Muscle of leg (tissue), 11 donors: ENCODE data around the gene BORCS5. TPM values are rescaled to one million over a fixed set of nuclear protein-coding genes. Genes with fewer than 3 reads are reported as not detected.
"Not testable (repeated sequence)": the region's sequence is repeated elsewhere in the genome, so short reads cannot be mapped to it uniquely, and the experiment has no call there.

Experiments
- DNase-seq: peaks from one replicate; pipeline ENCODE4 v3.0.0; 2013
- H3K27ac ChIP-seq: one replicate; pipeline ENCODE4 v1.5.1; 2013; ENCODE audit warnings: mild to moderate bottlenecking, low read length, control low read depth
- H3K27me3 ChIP-seq: one replicate; pipeline ENCODE4 v1.6.1; 2013; ENCODE audit warnings: low read length; ENCODE audit not compliant: control insufficient read depth, insufficient read depth
- H3K36me3 ChIP-seq: one replicate; pipeline ENCODE4 v1.6.1; 2013; ENCODE audit warnings: low read length; ENCODE audit not compliant: control insufficient read depth, insufficient read depth
- H3K4me1 ChIP-seq: one replicate; pipeline ENCODE4 v1.6.1; 2013; ENCODE audit warnings: low read length; ENCODE audit not compliant: control insufficient read depth, insufficient read depth
- H3K4me3 ChIP-seq: one replicate; pipeline ENCODE4 v1.5.1; 2013; ENCODE audit warnings: low read length, control low read depth
- H3K9me3 ChIP-seq: replicated peaks from 2 replicates; pipeline ENCODE4 v1.6.1; 2013; ENCODE audit warnings: low read depth, low read length; ENCODE audit not compliant: control insufficient read depth
- WGBS: methylation state at CpG from one replicate; pipeline ENCODE4 v1.1.5; 2013; ENCODE audit warnings: missing lambda C conversion rate; ENCODE audit not compliant: insufficient coverage; 5-methylcytosine and 5-hydroxymethylcytosine counted together
- polyA plus RNA-seq, 8 donors: library from polyadenylated mRNA; unstranded; fragments of 120-200 nt; gene quantifications; one replicate each; pipeline versions ENCODE4 v1.2.1 to v1.2.3, GENCODE V29; 2013; ENCODE audit warnings: inconsistent platforms in 1 of 8, low replicate concordance in 1 of 8; ENCODE audit not compliant: insufficient read length in 8 of 8, insufficient read depth in 1 of 8
- total RNA-seq: library from RNA; stranded (reverse); fragments of 120-200 nt; gene quantifications from one replicate; pipeline ENCODE4 v1.2.4, GENCODE V29; 2013

Gene BORCS5
- total and polyA plus RNA-seq, 9 donors, result 6.7 to 9.2 (median 7.4) TPM

GRCh38 chr12:12351468-12352185, 5.3 kb upstream of the BORCS5 start:
- not testable (repeated sequence) for H3K9me3 ChIP-seq, H3K27ac ChIP-seq, DNase-seq, H3K4me1 ChIP-seq, H3K36me3 ChIP-seq, H3K4me3 ChIP-seq, H3K27me3 ChIP-seq
- 75% methylated on average over 2 of the region's 19 CpGs for WGBS

- no peaks in the 10 kb centered on the region for H3K36me3 ChIP-seq
- no peaks in the 10 kb centered on the region for H3K9me3 ChIP-seq
- no CpG with 5 or more reads among the region's 1 CpG for whole genome bisulfite sequencing
- H3K4me3 ChIP-seq, result no peak overlapping the region
- H3K27ac ChIP-seq, result no peak overlapping the region
- DNase-seq, result no peak
- H3K4me1 ChIP-seq, result peaks cover 12% of the 10 kb centered on the region
- H3K27me3 ChIP-seq, result no peaks in the 10 kb centered on the region
These were observed 3.6 kb upstream of the BORCS5 start for GRCh38 chr12:12353276-12353675.

GRCh38 chr12:12353807-12354206, 3.1 kb upstream of the BORCS5 start:
- H3K9me3 ChIP-seq, result no peaks in the 10 kb centered on the region
- H3K27me3 ChIP-seq, result no peaks in the 10 kb centered on the region
- H3K4me1 ChIP-seq, result peaks cover 14% of the 10 kb centered on the region
- DNase-seq, result no peak
- no peak overlapping the region for H3K27ac ChIP-seq
- no peak overlapping the region for H3K4me3 ChIP-seq
- H3K36me3 ChIP-seq, result no peaks in the 10 kb centered on the region
- WGBS, result 67% methylated on average over 1 of the region's 5 CpGs

GRCh38 chr12:12356467-12356895, 397 bp upstream of the BORCS5 start:
- WGBS, result 100% methylated on average over 1 of the region's 5 CpGs
- Histone ChIP-seq H3K4me3 (peak overlapping the region; percentile 86), H3K36me3 (no peaks in the 10 kb centered on the region), H3K27ac (peak overlapping the region; percentile 98), H3K27me3 (no peaks in the 10 kb centered on the region), H3K9me3 (no peaks in the 10 kb centered on the region), H3K4me1 (peaks cover 11% of the 10 kb centered on the region)
- DNase-seq, result no peak

GRCh38 chr12:12357719-12358461, 1.0 kb downstream of the BORCS5 start:
- H3K4me1 ChIP-seq, result peaks cover 11% of the 10 kb centered on the region
- 22% methylated on average over 4 of the region's 10 CpGs for WGBS
- no peaks in the 10 kb centered on the region for H3K9me3 ChIP-seq
- DNase-seq, result peak; percentile 80
- H3K4me3 ChIP-seq, result peak overlapping the region; percentile 86
- H3K27me3 ChIP-seq, result no peaks in the 10 kb centered on the region
- peak overlapping the region; percentile 98 for H3K27ac ChIP-seq
- peaks cover 5% of the 10 kb centered on the region for H3K36me3 ChIP-seq

- H3K9me3 ChIP-seq, result no peaks in the 10 kb centered on the region
- WGBS, result no CpG with 5 or more reads among the region's 4 CpGs
- DNase-seq, result no peak
- H3K27me3 ChIP-seq, result no peaks in the 10 kb centered on the region
- peak overlapping the region; percentile 98 for H3K27ac ChIP-seq
- H3K4me1 ChIP-seq, result peaks cover 11% of the 10 kb centered on the region
- peaks cover 10% of the 10 kb centered on the region for H3K36me3 ChIP-seq
- H3K4me3 ChIP-seq, result no peak overlapping the region
These were observed 1.6 kb downstream of the BORCS5 start for GRCh38 chr12:12358528-12358927.

- H3K27me3 ChIP-seq, result no peaks in the 10 kb centered on the region
- DNase-seq, result no peak
- WGBS, result no CpG with 5 or more reads among the region's 4 CpGs
- no peak overlapping the region for H3K27ac ChIP-seq
- H3K36me3 ChIP-seq, result peaks cover 10% of the 10 kb centered on the region
- no peaks in the 10 kb centered on the region for H3K9me3 ChIP-seq
- no peak overlapping the region for H3K4me3 ChIP-seq
- no peaks in the 10 kb centered on the region for H3K4me1 ChIP-seq
These were observed 8.0 kb downstream of the BORCS5 start for GRCh38 chr12:12364787-12365445.

GRCh38 chr12:12365446-12365802, 8.5 kb downstream of the BORCS5 start:
- Histone ChIP-seq H3K27me3 (no peaks in the 10 kb centered on the region), H3K27ac (no peak overlapping the region), H3K9me3 (no peaks in the 10 kb centered on the region), H3K4me1 (no peaks in the 10 kb centered on the region), H3K4me3 (no peak overlapping the region), H3K36me3 (peaks cover 10% of the 10 kb centered on the region)
- WGBS, result no CpG with 5 or more reads among the region's 5 CpGs
- DNase-seq, result no peak

GRCh38 chr12:12365931-12366431, 9.1 kb downstream of the BORCS5 start:
- H3K36me3 ChIP-seq, result peaks cover 10% of the 10 kb centered on the region
- H3K9me3 ChIP-seq, result no peaks in the 10 kb centered on the region
- no peak overlapping the region for H3K4me3 ChIP-seq
- no peaks in the 10 kb centered on the region for H3K4me1 ChIP-seq
- 41% methylated on average over 2 of the region's 4 CpGs for WGBS
- DNase-seq, result no peak
- no peak overlapping the region for H3K27ac ChIP-seq
- no peaks in the 10 kb centered on the region for H3K27me3 ChIP-seq
